GM18868 (cell line): ENCODE data around the gene OR52A5.

Source experiments
- ATAC-seq: cut with Tn5 transposase; IDR thresholded peaks from one replicate; pipeline ENCODE4 v1.9.1; 2021; ENCODE audit warnings: mild to moderate bottlenecking, moderate library complexity; ENCODE audit not compliant: unreplicated experiment

The OR52A5 gene

DNA sequence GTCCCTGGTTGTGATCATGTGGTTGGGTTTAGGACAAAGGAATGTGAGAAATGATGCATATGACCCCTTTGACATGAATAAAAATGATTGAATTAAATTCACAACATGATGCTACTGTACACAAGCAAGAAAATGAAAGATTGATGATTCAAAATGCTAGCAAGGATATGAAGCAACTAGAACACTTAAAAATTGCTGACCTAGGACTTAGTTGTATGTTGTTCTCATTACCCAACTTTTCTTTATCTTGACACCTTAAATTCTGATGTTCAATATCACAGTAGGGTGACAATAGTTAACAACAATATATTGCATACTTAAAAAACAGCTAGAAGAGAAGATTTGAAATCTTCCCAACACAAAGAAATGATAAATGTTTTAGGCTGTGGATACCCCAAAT is 20.6 kb downstream of the OR52A5 start:
- no peak for ATAC-seq

DNA sequence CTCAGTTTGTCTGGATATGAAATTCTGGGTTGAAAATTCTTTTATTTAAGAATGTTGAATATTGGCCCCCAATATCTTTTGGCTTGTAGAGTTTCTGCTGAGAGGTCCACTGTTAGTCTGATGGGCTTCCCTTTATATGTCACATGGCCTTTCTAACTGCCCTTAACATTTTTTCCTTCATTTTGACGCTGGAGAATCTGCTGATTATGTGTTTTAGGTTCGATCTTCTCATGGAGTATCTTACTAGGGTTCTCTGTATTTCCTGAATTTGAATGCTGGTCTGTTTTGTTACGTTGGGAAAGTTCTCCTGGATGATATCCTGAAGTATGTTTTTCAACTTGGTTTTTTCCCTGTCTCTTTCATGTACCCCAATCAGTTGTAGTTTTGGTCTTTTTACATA is 22.8 kb downstream of the OR52A5 start:
- ATAC-seq: no peak

DNA sequence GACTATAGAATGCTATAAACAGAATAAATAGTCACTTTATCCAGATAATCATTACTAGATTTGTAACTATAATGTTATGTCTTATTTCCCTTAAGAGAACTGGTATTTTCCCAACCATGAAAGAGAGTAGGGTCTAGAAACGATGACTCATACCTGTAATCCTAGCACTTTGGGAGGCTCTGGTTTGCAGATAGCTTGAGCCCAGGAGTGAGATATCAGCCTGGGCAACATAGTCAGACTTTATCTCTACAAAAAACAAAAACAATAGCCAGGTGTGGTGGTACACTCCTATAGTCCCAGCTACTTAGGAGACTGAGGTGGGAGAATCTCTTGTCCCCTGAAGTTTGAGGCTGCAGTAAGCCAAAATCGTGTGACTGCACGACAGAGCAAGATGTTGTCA is 30.9 kb downstream of the OR52A5 start:
- no peak for ATAC-seq

DNA sequence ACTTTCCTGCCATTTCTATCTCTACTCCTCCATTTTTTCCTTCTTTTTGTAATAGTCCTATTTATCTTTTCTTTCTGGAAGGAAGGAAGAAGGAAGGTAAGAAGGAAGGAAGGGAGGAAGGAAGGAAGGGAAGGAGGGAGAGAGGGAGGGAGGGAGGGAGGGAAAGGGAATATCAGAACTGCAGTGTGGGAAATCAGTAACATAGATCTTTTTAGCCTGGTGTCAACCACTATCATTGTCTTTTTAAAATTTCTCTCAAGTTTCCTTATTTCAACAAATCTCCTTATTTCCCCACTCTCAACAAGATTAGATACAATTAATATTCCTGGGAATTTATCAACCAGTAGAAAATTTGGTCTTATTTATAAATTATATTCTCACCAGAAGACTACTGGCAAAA is 35.1 kb downstream of the OR52A5 start:
- no peak for ATAC-seq

DNA sequence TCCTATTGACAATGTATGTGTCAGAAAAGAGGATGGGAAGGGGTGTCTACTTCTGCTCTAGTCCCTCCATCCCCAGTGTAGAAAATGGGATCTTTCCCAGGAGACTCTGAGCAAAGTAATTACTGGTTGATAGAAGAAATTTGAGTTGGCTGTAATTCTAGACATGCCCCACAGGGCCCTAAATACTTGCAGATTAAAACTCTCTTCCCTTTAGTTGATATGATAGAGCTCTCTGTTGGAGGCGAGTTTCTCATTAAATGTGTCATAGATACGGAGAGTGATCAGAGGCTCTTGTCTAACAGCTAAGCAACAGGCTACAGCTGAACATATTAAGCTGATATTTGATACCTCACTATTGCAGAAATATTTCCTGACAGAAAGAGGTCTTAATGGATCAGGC is 35.9 kb downstream of the OR52A5 start:
- ATAC-seq: no peak

DNA sequence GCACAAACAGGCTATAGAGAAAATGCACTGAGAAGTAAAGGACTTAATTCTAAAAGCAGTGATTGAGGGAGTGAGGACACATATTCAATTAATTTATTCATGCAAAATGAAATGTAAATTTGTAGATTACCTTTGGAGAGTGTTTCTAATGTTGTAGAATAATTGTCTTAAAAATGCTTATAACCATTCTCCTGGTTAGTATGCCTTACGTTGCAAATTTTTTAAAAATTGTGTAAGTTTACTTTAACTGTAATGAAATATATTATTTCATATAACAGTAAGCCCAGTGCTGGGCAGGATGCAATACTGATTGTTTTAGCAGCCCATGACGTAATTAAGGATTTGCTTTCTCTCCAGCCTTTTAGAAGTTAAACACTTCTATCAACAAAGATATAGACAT is 42.1 kb downstream of the OR52A5 start:
- no peak for ATAC-seq

DNA sequence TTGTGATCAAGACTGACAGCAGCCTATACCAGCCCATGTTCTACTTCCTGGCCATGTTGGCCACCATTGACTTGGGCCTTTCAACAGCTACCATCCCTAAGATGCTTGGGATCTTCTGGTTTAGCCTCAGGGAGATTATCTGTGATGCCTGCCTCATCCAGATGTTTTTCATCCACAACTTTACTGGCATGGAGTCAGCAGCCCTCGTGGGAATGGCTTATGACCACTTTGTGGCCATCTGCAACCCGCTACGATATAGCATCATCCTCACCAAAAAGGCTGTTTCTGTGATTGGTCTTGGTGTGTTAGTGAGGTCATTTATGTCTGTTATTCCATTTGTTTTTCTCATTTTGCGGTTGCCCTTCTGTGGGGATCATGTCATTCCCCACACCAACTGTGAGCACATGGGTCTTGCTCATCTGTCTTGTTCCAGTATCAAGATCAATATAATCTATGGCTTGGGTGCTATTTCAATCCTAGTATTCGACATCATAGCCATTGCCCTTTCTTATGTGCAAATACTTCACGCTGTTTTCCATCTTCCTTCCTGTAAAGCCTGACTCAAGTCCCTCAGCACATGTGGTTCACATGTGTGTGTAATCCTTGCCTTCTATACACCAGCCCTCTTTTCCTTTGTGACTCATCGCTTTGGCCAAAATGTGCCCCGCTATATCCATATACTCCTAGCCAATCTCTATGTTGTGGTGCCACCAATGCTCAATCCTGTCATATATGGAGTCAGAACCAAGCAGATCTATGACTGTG is 45.2 kb downstream of the OR52A5 start:
- no peak for ATAC-seq

DNA sequence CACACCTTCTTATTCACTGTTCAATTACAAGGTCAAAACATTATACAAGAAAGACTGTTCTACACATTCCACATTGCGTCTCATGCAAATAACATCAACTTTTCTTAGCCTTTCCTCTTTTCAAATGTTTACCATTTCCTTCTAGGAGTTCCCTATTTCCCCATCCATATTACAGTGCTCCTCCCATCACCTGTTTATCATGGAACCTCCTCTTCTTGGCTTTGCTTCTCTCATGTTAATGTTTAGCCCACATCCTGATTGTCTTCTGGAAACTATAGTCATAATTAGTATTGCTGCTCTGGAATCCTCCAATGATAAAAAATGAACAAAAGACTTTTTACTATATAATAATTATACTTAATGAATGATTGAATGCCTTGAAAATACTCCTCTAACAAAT is 47.5 kb downstream of the OR52A5 start:
- ATAC-seq: no peak

DNA sequence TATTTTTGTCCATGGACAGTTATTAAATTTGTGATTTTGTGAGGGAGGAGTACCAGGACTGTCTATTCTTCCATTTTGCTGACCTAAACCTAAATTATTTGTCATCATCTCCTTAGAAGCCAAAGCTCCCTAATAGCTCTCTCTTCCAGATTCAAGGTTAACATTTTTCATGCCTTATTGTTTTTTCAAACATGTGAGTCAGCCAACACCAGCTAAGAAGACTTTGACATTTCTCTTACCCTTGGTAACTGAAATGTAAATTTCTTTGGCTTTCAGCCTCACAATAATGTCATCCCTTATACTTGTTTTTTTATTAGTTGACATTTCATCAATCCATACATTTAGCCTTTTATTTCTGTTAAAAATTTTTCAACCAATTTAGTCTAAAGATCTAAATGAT is 49.6 kb downstream of the OR52A5 start:
- ATAC-seq: no peak

DNA sequence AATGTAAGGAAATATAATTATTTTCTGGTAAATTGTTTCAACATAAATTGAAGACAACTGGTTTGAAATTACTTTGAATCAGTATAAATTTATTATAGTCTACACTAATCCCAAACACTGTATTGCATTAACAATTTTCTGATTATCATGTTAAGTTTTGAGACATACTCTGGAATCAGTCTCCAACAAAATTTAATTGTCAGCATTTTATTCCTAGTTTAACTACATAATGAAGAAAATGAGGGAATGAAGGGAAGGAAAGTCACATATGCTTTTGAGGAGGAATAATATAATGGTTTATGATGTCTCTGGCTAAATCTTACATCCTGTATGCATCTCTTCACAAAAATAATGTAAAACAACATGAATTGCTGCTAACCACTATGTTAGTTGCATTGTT is 54.6 kb downstream of the OR52A5 start:
- no peak for ATAC-seq

DNA sequence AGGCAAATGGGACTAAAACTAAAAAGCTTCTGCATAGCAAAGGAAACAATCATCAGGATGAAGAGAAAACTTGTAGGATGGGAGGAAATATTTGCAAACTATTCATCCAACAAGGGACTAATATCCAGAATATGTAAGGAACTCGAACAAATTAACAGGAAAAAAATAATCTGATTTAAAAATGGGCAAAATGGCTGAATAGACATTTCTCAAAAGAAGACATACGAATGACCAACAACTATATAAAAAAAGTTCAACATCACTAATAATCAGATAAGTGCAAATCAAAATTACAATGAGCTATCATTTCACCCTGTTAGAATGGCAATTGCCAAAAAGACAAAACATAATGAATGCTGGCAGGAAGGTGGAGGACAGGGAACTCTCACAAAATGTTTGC is 56.8 kb downstream of the OR52A5 start:
- ATAC-seq: no peak
